Activated naive CD4-positive, alpha-beta T cell treated with anti-CD3 and anti-CD28 coated beads, Interleukin-2, amount 50 U/mL, for 24 hours (primary cell): ENCODE results near the gene CAPN5.

Source experiments
- H3K27ac Mint-ChIP-seq: one replicate; pipeline ENCODE4 v1.8.0; 2021; ENCODE audit warnings: mild to moderate bottlenecking, mixed read lengths
- H3K27me3 Mint-ChIP-seq: one replicate; pipeline ENCODE4 v1.8.0; 2021; ENCODE audit warnings: mixed read lengths
- H3K36me3 Mint-ChIP-seq: one replicate; pipeline ENCODE4 v1.8.0; 2021; ENCODE audit warnings: mixed read lengths
- H3K4me1 Mint-ChIP-seq: one replicate; pipeline ENCODE4 v1.8.0; 2021; ENCODE audit warnings: mixed read lengths
- H3K4me3 Mint-ChIP-seq: one replicate; pipeline ENCODE4 v1.8.0; 2021; ENCODE audit warnings: mild to moderate bottlenecking, mixed read lengths
- H3K9me3 Mint-ChIP-seq: one replicate; pipeline ENCODE4 v1.8.0; 2021; ENCODE audit warnings: mixed read lengths

CAPN5 gene

DNA sequence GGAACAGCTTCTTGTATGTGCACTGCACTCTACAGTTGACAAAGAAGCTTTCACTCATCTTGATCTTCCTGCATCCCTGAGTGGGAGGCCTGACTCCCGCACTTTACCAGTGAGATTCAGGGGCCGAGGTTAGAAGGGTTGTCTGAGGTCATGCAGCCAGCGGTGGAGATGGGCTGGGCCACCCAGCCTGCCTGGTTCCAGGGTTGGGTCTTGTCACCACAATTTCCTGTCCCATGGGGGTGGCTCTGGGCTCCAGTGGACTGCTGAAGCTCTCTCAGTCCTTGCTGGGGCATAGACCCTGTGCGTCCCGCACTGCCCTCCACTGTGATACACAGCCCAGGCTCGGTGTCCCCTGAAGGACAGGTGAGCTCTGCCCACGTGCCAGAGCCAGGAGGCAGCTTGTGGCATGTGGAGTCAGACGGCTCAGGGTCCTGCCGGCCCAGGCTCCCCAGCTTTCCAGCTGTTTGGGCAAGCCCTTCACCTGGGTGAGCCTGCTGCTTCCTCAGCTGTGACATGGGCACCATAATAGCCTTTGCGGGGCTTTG, 54.4 kb downstream of the CAPN5 start:
- Mint-ChIP-seq H3K36me3 (no peaks in the 10 kb centered on the region), H3K27me3 (no peaks in the 10 kb centered on the region), H3K4me3 (no peak overlapping the region), H3K4me1 (peaks cover under 1% of the 10 kb centered on the region), H3K27ac (no peak overlapping the region), H3K9me3 (no peaks in the 10 kb centered on the region)

DNA sequence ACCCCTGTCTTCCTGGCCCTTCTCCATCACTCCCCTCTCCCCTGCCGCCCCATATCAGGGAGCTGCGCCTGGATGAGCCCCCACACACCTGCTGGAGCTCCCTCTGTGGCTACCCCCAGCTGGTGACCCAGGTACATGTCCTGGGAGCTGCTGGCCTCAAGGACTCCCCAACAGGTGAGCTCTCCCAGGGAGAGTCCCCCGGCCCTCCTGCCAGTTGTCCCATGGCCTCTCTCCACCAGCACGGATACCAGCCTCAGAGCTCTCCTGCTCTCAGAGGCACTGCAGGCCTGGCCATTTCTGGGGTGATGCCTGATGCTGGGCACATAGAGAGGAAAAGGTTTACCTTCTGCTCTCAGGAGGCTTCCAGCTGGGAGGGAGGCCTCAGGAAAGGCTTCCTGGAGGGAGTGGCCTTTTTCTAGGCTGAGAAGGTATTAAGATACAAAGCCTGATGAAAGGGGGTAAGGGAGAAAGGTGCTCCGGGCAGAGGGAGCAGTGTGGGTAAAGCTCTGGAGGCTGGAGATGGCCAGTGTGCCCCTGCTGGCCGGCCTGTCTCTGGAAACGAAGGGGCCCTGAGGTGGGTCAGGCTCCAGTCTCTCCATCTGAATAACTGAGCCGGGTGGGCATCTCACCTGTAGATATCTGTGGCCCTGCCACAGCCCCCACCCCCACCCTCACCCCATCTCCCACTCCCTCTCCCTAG, 55.3 kb downstream of the CAPN5 start:
- no peaks in the 10 kb centered on the region for H3K9me3 Mint-ChIP-seq
- H3K27ac Mint-ChIP-seq, result no peak overlapping the region
- H3K4me3 Mint-ChIP-seq, result no peak overlapping the region
- H3K4me1 Mint-ChIP-seq, result peaks cover 4% of the 10 kb centered on the region
- no peaks in the 10 kb centered on the region for H3K36me3 Mint-ChIP-seq
- peaks cover 3% of the 10 kb centered on the region for H3K27me3 Mint-ChIP-seq

DNA sequence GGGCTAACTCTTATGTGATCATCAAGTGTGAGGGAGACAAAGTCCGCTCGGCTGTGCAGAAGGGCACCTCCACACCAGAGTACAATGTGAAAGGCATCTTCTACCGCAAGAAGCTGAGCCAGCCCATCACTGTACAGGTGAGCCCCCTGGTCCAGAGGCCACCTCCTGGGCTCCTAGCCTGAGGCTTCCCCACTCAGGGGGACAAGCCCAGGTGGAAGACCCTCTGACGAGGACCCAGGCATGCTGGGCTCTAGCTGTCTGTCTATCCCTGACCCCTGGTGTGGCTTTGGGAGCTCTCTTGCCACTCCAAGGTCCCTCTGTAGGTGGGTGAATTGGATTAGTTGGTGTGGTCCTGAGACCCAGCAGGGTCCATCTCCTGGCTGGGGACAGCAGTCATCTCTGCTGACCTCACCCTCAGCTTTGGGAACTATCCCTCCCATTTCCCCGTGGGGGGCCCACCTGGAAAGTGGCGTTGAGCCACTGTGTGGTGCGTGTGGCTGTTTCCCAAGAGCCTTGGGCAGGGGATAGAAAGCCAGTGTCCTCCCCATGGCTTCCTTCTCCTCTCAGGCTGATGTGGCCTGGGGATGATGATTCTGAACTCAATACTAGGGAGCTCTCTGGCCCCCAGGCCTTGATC, 55.9 kb downstream of the CAPN5 start:
- no peaks in the 10 kb centered on the region for H3K9me3 Mint-ChIP-seq
- no peak overlapping the region for H3K4me3 Mint-ChIP-seq
- H3K27ac Mint-ChIP-seq, result no peak overlapping the region
- peaks cover 6% of the 10 kb centered on the region for H3K27me3 Mint-ChIP-seq
- no peaks in the 10 kb centered on the region for H3K36me3 Mint-ChIP-seq
- H3K4me1 Mint-ChIP-seq, result peaks cover 8% of the 10 kb centered on the region

DNA sequence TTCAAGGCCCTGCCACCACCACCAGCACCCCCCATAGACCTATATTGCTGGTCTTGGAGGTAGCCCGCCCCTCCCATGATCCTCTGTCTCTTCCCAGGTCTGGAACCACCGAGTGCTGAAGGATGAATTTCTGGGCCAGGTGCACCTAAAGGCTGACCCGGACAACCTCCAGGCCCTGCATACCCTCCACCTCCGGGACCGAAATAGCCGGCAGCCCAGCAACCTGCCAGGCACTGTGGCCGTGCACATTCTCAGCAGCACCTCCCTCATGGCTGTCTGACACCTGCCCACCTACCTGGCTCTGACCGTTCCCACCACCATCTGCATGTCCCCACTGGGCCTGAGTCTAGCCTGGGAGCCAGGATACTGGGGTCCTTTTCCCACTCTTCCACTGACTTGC, 56.8 kb downstream of the CAPN5 start:
- Mint-ChIP-seq H3K4me1 (peaks cover 9% of the 10 kb centered on the region), H3K9me3 (no peaks in the 10 kb centered on the region), H3K27me3 (peaks cover 6% of the 10 kb centered on the region), H3K27ac (no peak overlapping the region), H3K36me3 (no peaks in the 10 kb centered on the region), H3K4me3 (no peak overlapping the region)

DNA sequence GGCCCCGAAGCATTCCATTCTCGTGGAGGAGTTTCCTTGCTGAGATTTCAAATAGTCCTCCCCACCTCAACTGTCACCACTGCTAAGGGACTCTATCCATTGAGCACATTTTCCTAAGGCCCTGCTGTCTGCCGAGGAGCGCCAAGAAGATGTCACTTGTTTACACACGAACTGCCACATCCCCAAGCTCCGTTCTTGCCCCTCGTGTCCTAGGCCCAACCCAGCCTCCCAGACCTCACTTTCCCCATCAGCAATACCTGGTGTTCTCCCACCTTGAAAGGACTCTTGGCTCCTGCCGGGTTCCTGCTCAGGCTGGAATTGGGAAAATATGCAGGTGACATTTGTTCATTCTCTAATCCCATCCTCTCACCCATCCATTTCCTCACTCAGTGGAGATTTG, 57.3 kb downstream of the CAPN5 start:
- peaks cover 6% of the 10 kb centered on the region for H3K27me3 Mint-ChIP-seq
- no peak overlapping the region for H3K4me3 Mint-ChIP-seq
- H3K27ac Mint-ChIP-seq, result no peak overlapping the region
- peaks cover 9% of the 10 kb centered on the region for H3K4me1 Mint-ChIP-seq
- no peaks in the 10 kb centered on the region for H3K36me3 Mint-ChIP-seq
- no peaks in the 10 kb centered on the region for H3K9me3 Mint-ChIP-seq

DNA sequence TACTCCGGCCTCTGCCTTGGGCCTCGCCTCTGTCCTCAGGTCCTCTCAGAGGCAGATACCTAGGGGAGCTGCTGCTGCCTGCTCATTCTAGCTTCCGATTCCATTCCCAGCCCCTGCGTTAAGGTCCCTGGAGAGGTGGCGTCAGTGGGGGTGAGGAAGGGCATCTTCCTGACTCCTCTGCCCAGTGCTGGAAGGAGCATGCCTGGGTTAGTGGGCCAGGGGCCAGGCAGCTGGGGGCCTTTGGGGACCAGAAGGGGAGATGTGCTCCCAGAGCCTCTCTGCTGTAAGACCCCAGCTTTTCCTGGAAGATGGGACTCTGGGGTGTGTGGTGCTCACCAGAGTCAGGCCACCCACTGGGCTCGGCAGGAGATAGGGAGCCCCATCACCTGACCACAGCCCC, 57.7 kb downstream of the CAPN5 start:
- H3K4me3 Mint-ChIP-seq, result no peak overlapping the region
- H3K36me3 Mint-ChIP-seq, result no peaks in the 10 kb centered on the region
- H3K9me3 Mint-ChIP-seq, result no peaks in the 10 kb centered on the region
- peaks cover 9% of the 10 kb centered on the region for H3K4me1 Mint-ChIP-seq
- peaks cover 6% of the 10 kb centered on the region for H3K27me3 Mint-ChIP-seq
- H3K27ac Mint-ChIP-seq, result no peak overlapping the region

DNA sequence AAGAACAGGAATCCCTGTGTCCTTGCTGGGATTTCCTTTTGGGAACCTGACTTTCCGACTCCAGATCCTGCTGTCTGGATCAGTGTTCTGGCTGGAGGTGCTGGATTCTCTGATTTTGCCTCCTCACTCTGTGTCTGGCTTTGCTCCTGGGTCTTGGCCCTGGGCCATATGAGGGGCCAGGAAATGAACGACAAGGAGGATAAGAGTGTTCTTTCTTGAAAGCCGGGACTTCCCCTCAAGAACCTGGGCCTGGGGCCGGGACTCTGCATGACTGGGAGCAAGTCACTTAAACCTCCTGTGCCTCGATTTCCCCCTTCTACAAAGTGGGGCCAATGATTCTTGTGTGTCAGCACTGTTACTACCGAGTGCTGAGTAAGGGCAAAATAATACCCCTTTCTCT, 58.4 kb downstream of the CAPN5 start:
- no peak overlapping the region for H3K27ac Mint-ChIP-seq
- H3K27me3 Mint-ChIP-seq, result peaks cover 6% of the 10 kb centered on the region
- H3K36me3 Mint-ChIP-seq, result no peaks in the 10 kb centered on the region
- H3K4me3 Mint-ChIP-seq, result no peak overlapping the region
- H3K4me1 Mint-ChIP-seq, result peaks cover 9% of the 10 kb centered on the region
- H3K9me3 Mint-ChIP-seq, result no peaks in the 10 kb centered on the region

DNA sequence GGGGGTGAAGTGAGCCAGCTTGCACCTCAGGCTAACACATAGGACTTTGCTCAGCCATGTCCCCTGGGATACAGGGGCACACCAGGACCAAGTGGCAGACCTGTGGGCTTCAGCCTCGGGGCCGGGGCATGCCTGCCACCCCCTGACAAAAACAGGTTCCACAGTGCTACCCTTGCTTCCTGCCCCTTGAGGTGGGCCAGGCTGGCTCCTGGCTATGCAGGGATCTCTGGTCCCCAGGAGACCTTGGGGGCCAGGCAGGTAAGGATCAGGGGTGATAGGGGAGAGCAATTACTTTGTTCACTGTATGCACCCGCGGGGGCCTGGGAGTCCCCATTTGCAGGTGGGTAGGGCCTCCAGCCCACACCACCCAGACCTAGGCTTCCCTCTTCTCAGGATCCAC, 58.9 kb downstream of the CAPN5 start:
- H3K4me3 Mint-ChIP-seq, result no peak overlapping the region
- H3K27ac Mint-ChIP-seq, result no peak overlapping the region
- no peaks in the 10 kb centered on the region for H3K36me3 Mint-ChIP-seq
- H3K9me3 Mint-ChIP-seq, result no peaks in the 10 kb centered on the region
- H3K27me3 Mint-ChIP-seq, result peaks cover 6% of the 10 kb centered on the region
- peaks cover 9% of the 10 kb centered on the region for H3K4me1 Mint-ChIP-seq

DNA sequence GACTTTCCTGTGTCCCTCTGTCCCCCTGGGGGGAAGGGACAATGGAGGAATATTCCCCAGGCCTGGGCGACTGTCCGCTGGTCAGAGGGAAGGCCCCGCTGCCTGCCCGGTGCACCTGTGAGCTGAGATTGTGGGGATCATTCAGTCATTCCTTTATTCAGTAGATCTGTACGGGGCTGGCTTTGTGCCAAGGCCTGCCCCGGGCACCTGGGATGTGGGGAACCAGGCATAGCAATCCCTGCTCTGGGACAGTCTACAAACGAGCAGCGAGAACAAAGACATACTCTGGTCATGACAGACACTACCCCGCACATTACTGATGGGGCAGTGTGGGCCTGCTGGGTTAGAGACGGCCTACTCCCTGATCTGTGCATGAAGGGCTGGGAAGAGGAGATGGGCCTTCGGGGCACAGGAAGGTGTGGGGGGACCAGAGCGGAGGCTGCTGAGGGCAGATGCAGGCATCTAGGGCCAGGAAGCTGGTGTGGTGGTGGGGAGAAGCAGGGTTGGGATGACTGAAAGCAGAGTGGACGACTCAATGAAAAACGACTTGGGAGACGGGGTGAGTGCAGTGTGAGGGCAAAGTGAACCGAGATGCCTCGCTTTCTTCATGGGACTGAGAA, 59.5 kb downstream of the CAPN5 start:
- Mint-ChIP-seq H3K36me3 (no peaks in the 10 kb centered on the region), H3K4me3 (peak overlapping the region; percentile 36), H3K4me1 (peaks cover 9% of the 10 kb centered on the region), H3K27me3 (peaks cover 6% of the 10 kb centered on the region), H3K27ac (no peak overlapping the region), H3K9me3 (no peaks in the 10 kb centered on the region)

DNA sequence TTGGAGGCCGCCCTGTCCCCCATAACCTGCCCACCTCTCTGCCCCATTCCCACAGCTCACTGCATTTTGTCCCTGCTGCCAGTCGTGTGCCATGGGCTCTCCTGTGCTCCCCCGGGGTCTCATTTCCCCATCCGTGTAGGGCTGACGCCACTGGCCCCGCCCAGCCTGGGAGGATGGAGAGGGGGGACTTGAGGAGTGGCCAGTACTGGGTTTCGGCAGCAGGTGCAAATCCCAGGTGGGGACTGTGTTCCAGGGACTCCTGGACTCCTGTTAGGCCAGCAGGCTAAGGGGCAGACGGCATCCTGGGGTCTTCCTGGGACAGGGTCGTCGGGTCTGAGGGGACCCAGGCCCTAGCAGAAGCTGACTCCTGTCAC, 60.1 kb downstream of the CAPN5 start:
- Mint-ChIP-seq H3K36me3 (no peaks in the 10 kb centered on the region), H3K4me1 (peaks cover 9% of the 10 kb centered on the region), H3K27me3 (peaks cover 6% of the 10 kb centered on the region), H3K4me3 (no peak overlapping the region), H3K9me3 (no peaks in the 10 kb centered on the region), H3K27ac (no peak overlapping the region)

DNA sequence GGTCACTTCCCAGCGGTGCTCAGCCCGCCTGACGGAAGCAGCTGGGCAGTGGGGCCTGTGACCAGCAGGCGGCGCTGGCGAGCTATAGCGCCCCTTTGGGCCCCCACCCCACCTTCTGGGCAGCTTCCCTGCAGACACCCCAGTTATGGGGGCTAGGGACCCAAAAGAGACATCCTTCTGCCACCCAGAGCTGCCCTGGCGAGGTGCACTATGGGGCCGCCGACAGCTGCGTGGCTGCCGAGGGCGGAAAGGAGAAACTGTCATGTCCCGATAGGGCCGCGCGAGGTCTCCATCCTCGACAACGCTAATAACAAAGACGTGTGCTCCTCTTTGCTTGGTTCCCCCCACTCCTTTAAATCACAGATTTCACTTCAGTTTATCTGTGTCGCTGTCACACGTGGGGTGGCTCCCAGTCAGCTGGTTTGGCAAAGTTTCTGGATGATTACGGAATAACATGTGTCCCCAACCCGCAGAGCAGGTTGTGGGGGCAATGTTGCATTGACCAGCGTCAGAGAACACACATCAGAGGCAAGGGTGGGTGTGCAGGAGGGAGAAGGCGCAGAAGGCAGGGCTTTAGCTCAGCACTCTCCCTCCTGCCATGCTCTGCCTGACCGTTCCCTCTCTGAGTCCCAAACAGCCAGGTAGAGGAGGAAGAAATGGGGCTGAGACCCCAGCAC, 60.6 kb downstream of the CAPN5 start:
- H3K27ac Mint-ChIP-seq, result no peak overlapping the region
- H3K36me3 Mint-ChIP-seq, result no peaks in the 10 kb centered on the region
- no peaks in the 10 kb centered on the region for H3K9me3 Mint-ChIP-seq
- H3K4me3 Mint-ChIP-seq, result peak overlapping the region; percentile 58
- H3K27me3 Mint-ChIP-seq, result peaks cover 6% of the 10 kb centered on the region
- H3K4me1 Mint-ChIP-seq, result peaks cover 9% of the 10 kb centered on the region

DNA sequence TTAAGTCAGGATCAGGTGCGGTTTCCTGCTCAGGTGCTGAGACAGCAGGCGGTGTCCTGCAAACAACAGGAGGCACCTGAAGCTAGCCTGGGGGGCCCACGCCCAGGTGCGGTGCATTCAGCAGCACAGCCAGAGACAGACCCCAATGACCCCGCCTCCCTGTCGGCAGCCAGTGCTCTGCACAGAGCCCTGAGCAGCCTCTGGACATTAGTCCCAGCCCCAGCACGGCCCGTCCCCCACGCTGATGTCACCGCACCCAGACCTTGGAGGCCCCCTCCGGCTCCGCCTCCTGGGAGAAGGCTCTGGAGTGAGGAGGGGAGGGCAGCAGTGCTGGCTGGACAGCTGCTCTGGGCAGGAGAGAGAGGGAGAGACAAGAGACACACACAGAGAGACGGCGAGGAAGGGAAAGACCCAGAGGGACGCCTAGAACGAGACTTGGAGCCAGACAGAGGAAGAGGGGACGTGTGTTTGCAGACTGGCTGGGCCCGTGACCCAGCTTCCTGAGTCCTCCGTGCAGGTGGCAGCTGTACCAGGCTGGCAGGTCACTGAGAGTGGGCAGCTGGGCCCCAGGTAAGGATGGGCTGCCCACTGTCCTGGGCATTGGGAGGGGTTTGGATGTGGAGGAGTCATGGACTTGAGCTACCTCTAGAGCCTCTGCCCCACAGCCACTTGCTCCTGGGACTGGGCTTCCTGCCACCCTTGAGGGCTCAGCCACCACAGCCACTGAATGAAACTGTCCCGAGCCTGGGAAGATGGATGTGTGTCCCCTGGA, 61.3 kb downstream of the CAPN5 start, which contains the start of gene MYO7A:
Gene MYO7A (plus strand): TSS at position 327 of the 772 bp plus-strand sequence. CDS start 2,389 bp downstream, outside the sequence.
- H3K9me3 Mint-ChIP-seq, result no peaks in the 10 kb centered on the region
- H3K36me3 Mint-ChIP-seq, result no peaks in the 10 kb centered on the region
- no peak within 1 kb of the TSS for H3K27ac Mint-ChIP-seq
- peaks cover 9% of the 10 kb centered on the region for H3K4me1 Mint-ChIP-seq
- peaks cover 6% of the 10 kb centered on the region for H3K27me3 Mint-ChIP-seq
- peak within 1 kb of the TSS; percentile 58 for H3K4me3 Mint-ChIP-seq

DNA sequence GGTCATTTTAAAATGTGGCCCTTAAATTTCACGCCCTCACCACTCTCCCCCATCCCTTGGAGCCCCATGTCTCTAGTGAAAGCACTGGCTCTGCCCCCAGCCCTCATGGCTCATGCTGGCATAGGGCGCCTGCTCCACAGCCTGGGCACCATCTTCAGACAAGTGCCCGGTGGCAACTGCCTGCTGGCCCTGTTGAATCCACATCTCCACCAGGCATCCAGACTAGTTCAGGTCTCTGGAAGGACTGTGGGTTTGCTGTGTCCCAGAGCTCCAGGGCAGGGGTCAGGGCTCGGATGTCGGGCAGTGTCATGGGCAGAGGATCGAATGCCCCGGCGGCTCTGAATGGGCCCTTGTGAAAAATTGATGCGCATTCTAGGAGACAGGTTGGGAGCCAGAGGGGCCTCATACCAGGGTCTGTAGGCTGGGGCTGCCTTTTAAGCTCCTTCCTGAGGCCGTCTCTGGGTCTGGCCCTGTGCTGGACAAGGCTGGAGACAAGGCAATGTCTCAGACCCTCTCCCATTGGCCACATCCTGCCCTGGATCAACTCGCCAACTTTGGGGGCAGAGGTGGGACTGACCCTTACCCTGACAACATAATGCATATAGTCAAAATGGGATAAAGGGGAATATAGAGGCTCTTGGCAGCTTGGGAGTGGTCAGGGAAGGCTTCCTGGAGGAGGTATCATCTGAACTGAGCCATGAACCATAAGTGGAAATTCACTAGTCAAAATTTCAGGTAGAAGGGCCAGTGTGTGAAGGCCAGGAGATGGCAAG, 62.5 kb downstream of the CAPN5 start:
- Mint-ChIP-seq H3K4me3 (no peak overlapping the region), H3K36me3 (no peaks in the 10 kb centered on the region), H3K9me3 (no peaks in the 10 kb centered on the region), H3K27me3 (peaks cover 6% of the 10 kb centered on the region), H3K4me1 (peaks cover 9% of the 10 kb centered on the region), H3K27ac (no peak overlapping the region)

DNA sequence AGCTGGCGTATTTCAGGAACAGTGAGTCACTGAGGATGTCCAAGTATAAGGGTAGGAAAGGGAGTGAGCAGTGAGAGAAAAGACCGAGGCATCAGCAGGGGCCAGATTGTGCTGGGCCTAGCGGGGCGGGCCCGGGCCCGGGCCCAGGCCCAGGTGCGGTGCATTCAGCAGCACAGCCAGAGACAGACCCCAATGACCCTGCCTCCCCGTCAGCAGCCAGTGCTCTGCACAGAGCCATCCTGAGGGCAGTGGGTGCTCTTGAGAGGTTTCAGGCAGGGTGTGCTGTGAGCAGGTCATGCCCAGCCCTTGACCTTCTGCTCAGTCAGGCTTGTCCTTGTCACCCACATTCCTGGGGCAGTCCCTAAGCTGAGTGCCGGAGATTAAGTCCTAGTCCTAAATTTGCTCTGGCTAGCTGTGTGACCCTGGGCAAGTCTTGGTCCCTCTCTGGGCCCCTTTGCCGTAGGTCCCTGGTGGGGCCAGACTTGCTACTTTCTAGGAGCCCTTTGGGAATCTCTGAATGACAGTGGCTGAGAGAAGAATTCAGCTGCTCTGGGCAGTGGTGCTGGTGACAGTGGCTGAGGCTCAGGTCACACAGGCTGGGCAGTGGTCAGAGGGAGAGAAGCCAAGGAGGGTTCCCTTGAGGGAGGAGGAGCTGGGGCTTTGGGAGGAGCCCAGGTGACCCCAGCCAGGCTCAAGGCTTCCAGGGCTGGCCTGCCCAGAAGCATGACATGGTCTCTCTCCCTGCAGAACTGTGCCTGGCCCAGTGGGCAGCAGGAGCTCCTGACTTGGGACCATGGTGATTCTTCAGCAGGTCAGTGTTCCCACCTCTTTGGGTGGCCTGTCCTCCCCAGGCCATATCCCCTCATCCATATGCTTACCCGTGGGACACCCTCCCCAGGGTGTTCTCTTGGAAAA, 63.3 kb downstream of the CAPN5 start:
- H3K9me3 Mint-ChIP-seq, result no peaks in the 10 kb centered on the region
- no peak overlapping the region for H3K27ac Mint-ChIP-seq
- H3K36me3 Mint-ChIP-seq, result no peaks in the 10 kb centered on the region
- peaks cover 9% of the 10 kb centered on the region for H3K4me1 Mint-ChIP-seq
- peaks cover 6% of the 10 kb centered on the region for H3K27me3 Mint-ChIP-seq
- no peak overlapping the region for H3K4me3 Mint-ChIP-seq
